ENCODE results near the gene SELENOP. TPM values are rescaled to one million over a fixed set of nuclear protein-coding genes. Genes with fewer than 3 reads are reported as not detected.

SELENOP gene
- total and polyA plus RNA-seq, 9 of the 15 experiments (the other 6 are each of a cell fraction or from before 2014, with no cell fraction given), result 3.2 to 6.3 (median 4.5) TPM

DNA sequence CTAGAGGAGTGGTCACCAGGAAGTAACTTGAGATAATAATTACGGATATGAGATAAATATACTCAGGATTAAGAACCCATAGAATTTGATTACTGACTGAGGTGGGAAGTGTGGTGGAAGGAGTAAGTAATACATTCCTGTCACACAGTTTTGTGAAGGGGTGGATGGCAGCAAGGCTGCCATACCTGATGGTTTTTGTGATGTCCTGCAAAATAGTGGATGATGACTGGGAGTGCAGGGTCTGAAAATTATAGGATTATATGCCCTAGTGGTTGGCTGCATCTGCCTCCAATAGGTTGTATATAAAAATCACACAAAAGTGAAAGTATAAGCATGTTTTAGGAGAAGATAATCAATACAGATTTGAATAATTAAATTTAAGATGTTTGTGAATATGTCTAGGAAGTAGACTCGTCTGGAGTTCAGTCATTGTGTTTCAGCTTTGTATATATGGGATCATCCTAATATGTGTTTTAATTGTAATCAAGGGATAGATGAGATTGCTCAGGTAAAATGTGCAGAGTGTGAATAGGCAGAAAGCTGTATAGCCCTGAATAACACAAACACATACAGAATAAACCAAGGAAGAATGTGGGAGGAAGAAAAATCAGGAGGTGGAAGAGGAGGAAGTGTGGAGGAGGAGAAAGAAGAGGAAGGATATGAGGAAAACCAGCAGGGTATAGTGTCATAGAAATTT, 5.5 kb downstream of the SELENOP start:
- no peak for TF ChIP-seq GATA2 (CRISPR knock-in tag; IDR thresholded peaks at IDR 0.05)
- no peak for TF ChIP-seq MEF2A (IDR thresholded peaks at IDR 0.05; ENCODE audit: control insufficient read depth, low read depth, low read length)
- TF ChIP-seq NFE2L1 (tag; IDR thresholded peaks at IDR 0.05; ENCODE audit: borderline replicate concordance, low read depth), result 0 out of 2 replicates have a peak, but pooled peaks have one; percentile 3
- peak; percentile 40; the same call in 1 of the 2 replicates for TF ChIP-seq ZNF512 (tag; IDR thresholded peaks at IDR 0.05)
- TF ChIP-seq CBFA2T2 (conservative IDR thresholded peaks at IDR 0.05), result no peak
- Histone ChIP-seq H3K9ac (ENCODE audit: insufficient read depth in 1 of 2, low read depth in 2 of 2, low read length in 2 of 2) (no peak overlapping the region), H3K27me3 (ENCODE audit: control insufficient read depth in 2 of 2, insufficient read depth in 2 of 2, low read length in 2 of 2) (no peaks in the 10 kb centered on the region), H3K4me2 (ENCODE audit: insufficient read depth, low read length) (no peak overlapping the region), H3K4me1 (replicated peaks in 1 of 2; ENCODE audit: control insufficient read depth in 2 of 2, insufficient read depth in 2 of 2, low read length in 2 of 2) (no peaks in the 10 kb centered on the region), H3K36me3 (ENCODE audit: control insufficient read depth, insufficient read depth, low read length) (no peaks in the 10 kb centered on the region), H3K4me3 (no peak overlapping the region), H3K9me3 (replicated peaks; ENCODE audit: control insufficient read depth, insufficient read depth, low read depth, low read length) (no peaks in the 10 kb centered on the region), H2AFZ (ENCODE audit: low read depth, low read length) (no peak overlapping the region), H3K27ac (ENCODE audit: extremely low read depth, low read depth, low read length) (no peak overlapping the region), H4K20me1 (replicated peaks; ENCODE audit: control insufficient read depth, insufficient read depth, low read length) (no peaks in the 10 kb centered on the region), H3K79me2 (ENCODE audit: control insufficient read depth, insufficient read depth, low read length) (no peaks in the 10 kb centered on the region), H3K9me1 (ENCODE audit: control insufficient read depth, insufficient read depth, low read length) (no peaks in the 10 kb centered on the region)
- in situ Hi-C loops (cut with MboI) (no loop called here), intact Hi-C loops (cut with micrococcal nuclease) (loop anchor here (5.0 kb wide), 1 partner anchor 81 kb away; no protein-coding TSS in a partner anchor)
- WGBS (ENCODE audit: insufficient coverage, low coverage, missing lambda C conversion rate), result 12% methylated on average over 2 of the region's 2 CpGs
- no TSS peak for BruUV-seq (replicated peaks)
- ChIA-PET POLR2A (no interaction called here), CTCF (ENCODE audit: low intra/inter-chr PET ratio) (no interaction called here)
- ATAC-seq (no peak), DNase-seq (ENCODE audit: extremely low read depth in 1 of 4, low spot score in 3 of 4) (no peak), FAIRE-seq (no peak)

All from K562 (cell line).